ENCODE measurements around the gene PSKH1.

GRCh38 chr16:67857547-67858233 is 35.4 kb upstream of the PSKH1 start:
- TF ChIP-seq POLR2A (IDR thresholded peaks at IDR 0.05) (no peak), CTCF (IDR thresholded peaks at IDR 0.05) (no peak)

Data from Peyer's patch (tissue), 4 donors.